ENCODE results near the gene ASB18. TPM values are rescaled to one million over a fixed set of nuclear protein-coding genes. Genes with fewer than 3 reads are reported as not detected.

The ASB18 gene
- total and polyA plus RNA-seq, 2 of the 8 experiments (the other 6 are each of a cell fraction or from before 2014, with no cell fraction given), result not detected

GRCh38 chr2:236308855-236309668 lies 44.9 kb upstream of the ASB18 start:
- Histone ChIP-seq H3K4me3 (ENCODE audit: extremely low read depth in 1 of 4, insufficient read depth in 2 of 4, low read depth in 3 of 4, low read length in 4 of 4) (no peak overlapping the region), H3K23ac (ENCODE audit: insufficient read length) (no peak overlapping the region), H2AK5ac (ENCODE audit: low read depth, low read length) (0 out of 2 replicates have a peak overlapping the region, but pooled peaks have one; percentile 4), H2BK20ac (ENCODE audit: low read length) (no peak overlapping the region), H3K9ac (replicated peaks in 1 of 4; ENCODE audit: extremely low read depth in 1 of 4, low read depth in 3 of 4, low read length in 3 of 4) (no peak overlapping the region), H4K91ac (replicated peaks; ENCODE audit: insufficient read length, low read length) (no peak overlapping the region), H4K20me1 (replicated peaks in 1 of 2; ENCODE audit: control insufficient read depth in 1 of 2, insufficient read depth in 2 of 2, low read length in 2 of 2) (no peaks in the 10 kb centered on the region), H2BK12ac (ENCODE audit: low read depth, low read length) (peak overlapping the region; percentile 71; the same call in 1 of the 2 replicates), H3K27ac (ENCODE audit: low read depth, low read length) (no peak overlapping the region), H4K5ac (ENCODE audit: insufficient read length, low read depth, low read length) (no peak overlapping the region), H3K18ac (ENCODE audit: extremely low read depth, low read length) (no peak overlapping the region), H3K9me3 (ENCODE audit: insufficient read depth in 2 of 2, low read depth in 1 of 2, low read length in 1 of 2) (no peaks in the 10 kb centered on the region), H3K56ac (replicated peaks; ENCODE audit: insufficient read length, low read depth, low read length) (no peak overlapping the region), H3K4ac (replicated peaks; ENCODE audit: insufficient read length, low read depth, low read length) (no peak overlapping the region), H2BK120ac (replicated peaks; ENCODE audit: low read depth, low read length) (no peak overlapping the region), H3K79me2 (ENCODE audit: control insufficient read depth in 1 of 2, insufficient read depth in 2 of 2, low read length in 2 of 2) (no peaks in the 10 kb centered on the region), H3K4me1 (replicated peaks in 1 of 4; ENCODE audit: control insufficient read depth in 3 of 4, insufficient read depth in 4 of 4, low read length in 3 of 4) (peaks cover 3 to 12% (median 9%) of the 10 kb centered on the region in 4 experiments; a peak in 5 of 7 replicates), H3K36me3 (ENCODE audit: control insufficient read depth in 2 of 4, insufficient read depth in 4 of 4, low read length in 3 of 4) (no peaks in the 10 kb centered on the region), H4K8ac (ENCODE audit: extremely low read depth, insufficient read depth, low read length) (no peak overlapping the region), H3K4me2 (ENCODE audit: insufficient read depth in 1 of 2, low read depth in 2 of 2, low read length in 2 of 2) (no peak overlapping the region), H2BK15ac (ENCODE audit: low read length) (0 out of 2 replicates have a peak overlapping the region, but pooled peaks have one; percentile 8), H2AFZ (ENCODE audit: low read length) (no peak overlapping the region), H3K79me1 (ENCODE audit: low read depth, low read length) (no peaks in the 10 kb centered on the region), H2BK5ac (ENCODE audit: low read depth, low read length) (no peak overlapping the region; the same call in 1 of the 2 replicates), H3K23me2 (ENCODE audit: low read depth, low read length) (no peaks in the 10 kb centered on the region), H3K27me3 (replicated peaks in 1 of 4; ENCODE audit: control insufficient read depth in 3 of 4, extremely low read depth in 1 of 4, insufficient read depth in 3 of 4, low read length in 3 of 4) (no peaks in the 10 kb centered on the region), H3K14ac (ENCODE audit: insufficient read length) (no peak overlapping the region)
- ChIA-PET POLR2A (ENCODE audit: partially characterized antibody) (interaction anchor here (0.7 kb wide), 1 partner anchor 10 kb away, joined by 3 read pairs; no protein-coding TSS in a partner anchor), CTCF (ENCODE audit: partially characterized antibody) (interaction anchor here (0.7 to 5.5 kb wide), 40 partner anchors 10 to 1172 kb away, joined by 3 to 43 read pairs (median 5); partner anchors contain the start of genes ACKR3 and COPS8)
- WGBS, 2 experiments (ENCODE audit: extremely low coverage in 1 of 2, insufficient coverage in 1 of 2, insufficient read length in 1 of 2, insufficient replicate concordance in 2 of 2, low coverage in 1 of 2, low lambda C conversion rate in 2 of 2, missing lambda C conversion rate in 1 of 2), result 76% methylated on average over 19 of the region's 19 CpGs; no CpG with 5 or more reads in 1 of the 2 experiments
- peak in 1 of 2 experiments; percentile 43 for DNase-seq (ENCODE audit: low read depth in 1 of 2, low spot score in 2 of 2)
- no peak for TF ChIP-seq EGR1 (IDR thresholded peaks at IDR 0.05; ENCODE audit: borderline replicate concordance, low read depth, low read length)
- TF ChIP-seq, protein P1, sequence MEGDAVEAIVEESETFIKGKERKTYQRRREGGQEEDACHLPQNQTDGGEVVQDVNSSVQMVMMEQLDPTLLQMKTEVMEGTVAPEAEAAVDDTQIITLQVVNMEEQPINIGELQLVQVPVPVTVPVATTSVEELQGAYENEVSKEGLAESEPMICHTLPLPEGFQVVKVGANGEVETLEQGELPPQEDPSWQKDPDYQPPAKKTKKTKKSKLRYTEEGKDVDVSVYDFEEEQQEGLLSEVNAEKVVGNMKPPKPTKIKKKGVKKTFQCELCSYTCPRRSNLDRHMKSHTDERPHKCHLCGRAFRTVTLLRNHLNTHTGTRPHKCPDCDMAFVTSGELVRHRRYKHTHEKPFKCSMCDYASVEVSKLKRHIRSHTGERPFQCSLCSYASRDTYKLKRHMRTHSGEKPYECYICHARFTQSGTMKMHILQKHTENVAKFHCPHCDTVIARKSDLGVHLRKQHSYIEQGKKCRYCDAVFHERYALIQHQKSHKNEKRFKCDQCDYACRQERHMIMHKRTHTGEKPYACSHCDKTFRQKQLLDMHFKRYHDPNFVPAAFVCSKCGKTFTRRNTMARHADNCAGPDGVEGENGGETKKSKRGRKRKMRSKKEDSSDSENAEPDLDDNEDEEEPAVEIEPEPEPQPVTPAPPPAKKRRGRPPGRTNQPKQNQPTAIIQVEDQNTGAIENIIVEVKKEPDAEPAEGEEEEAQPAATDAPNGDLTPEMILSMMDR (IDR thresholded peaks at IDR 0.05; ENCODE audit: control extremely low read depth in 1 of 3, insufficient read depth in 1 of 3, low read depth in 1 of 3, low read length in 3 of 3), result no peak
- no peak for FAIRE-seq

All from H1 (cell line).